ENCODE data around the gene ACP3.

DNA sequence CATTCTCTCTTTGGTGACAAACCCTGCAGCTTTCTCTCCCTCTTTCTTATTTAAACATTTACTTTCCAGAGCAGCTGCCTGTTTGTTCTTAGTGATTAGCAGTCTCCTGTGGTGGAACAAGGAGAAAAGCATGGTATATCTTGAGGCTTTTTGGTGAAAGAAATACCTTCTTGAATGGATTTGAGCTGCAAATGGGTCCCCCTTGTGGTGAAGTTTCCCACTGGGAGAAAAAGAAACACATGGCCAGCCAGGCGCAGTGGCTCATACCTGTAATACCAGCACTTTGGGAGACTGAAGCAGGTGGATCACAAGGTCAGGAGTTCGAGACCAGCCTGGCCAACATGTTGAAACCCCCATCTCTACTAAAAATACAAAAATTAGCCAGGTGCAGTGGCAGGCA, 48.3 kb upstream of the ACP3 start:
- TF ChIP-seq TARDBP (CRISPR knock-in tag; IDR thresholded peaks at IDR 0.05) (no peak), KDM1A (CRISPR knock-in tag; IDR thresholded peaks at IDR 0.05) (no peak), ZNF746 (CRISPR knock-in tag; IDR thresholded peaks at IDR 0.05) (no peak), GTF2F1 (IDR thresholded peaks at IDR 0.05; ENCODE audit: low read length) (no peak), NFIC (IDR thresholded peaks at IDR 0.05; ENCODE audit: low read length) (no peak), ZFP37 (CRISPR knock-in tag; IDR thresholded peaks at IDR 0.05; ENCODE audit: borderline replicate concordance) (no peak), POLR2A (IDR thresholded peaks at IDR 0.05; ENCODE audit: insufficient read depth in 1 of 2, low read depth in 2 of 2, low read length in 2 of 2) (no peak), DMTF1 (CRISPR knock-in tag; IDR thresholded peaks at IDR 0.05) (no peak), EZH2 (conservative IDR thresholded peaks at IDR 0.05; ENCODE audit: low read depth, low read length) (no peak)

All from HepG2 (cell line).